ENCODE data around the gene CTNNBL1. TPM values are rescaled to one million over a fixed set of nuclear protein-coding genes. Genes with fewer than 3 reads are reported as not detected.

Gene CTNNBL1
- total RNA-seq, 1 experiment from 2014 or later = 64.4 TPM

GRCh38 chr20:37808233-37809070 is 114.6 kb downstream of the CTNNBL1 start:
- peaks cover 4% of the 10 kb centered on the region for H3K36me3 Mint-ChIP-seq
- CTCF ChIA-PET = interaction anchor here (0.6 to 1.7 kb wide), 4 partner anchors 13 to 244 kb away, joined by 3 to 4 read pairs (median 4); no protein-coding TSS in a partner anchor
- H3K27me3 Mint-ChIP-seq (ENCODE audit: low read depth) = peaks cover 3% of the 10 kb centered on the region; the same call in 1 of the 2 replicates
- H3K4me1 Mint-ChIP-seq = peaks cover 12% of the 10 kb centered on the region
- H3K4me3 Mint-ChIP-seq = no peak overlapping the region
- ATAC-seq (no peak), DNase-seq (ENCODE audit: low spot score) (no peak)
- TF ChIP-seq OVOL2 (CRISPR knock-in tag; IDR thresholded peaks at IDR 0.05; ENCODE audit: borderline replicate concordance) (no peak), PRRX2 (CRISPR knock-in tag; IDR thresholded peaks at IDR 0.05) (no peak), E2F5 (CRISPR knock-in tag; IDR thresholded peaks at IDR 0.05) (no peak), ZNF219 (CRISPR knock-in tag; IDR thresholded peaks at IDR 0.05; ENCODE audit: borderline replicate concordance) (no peak), FOXP1 (CRISPR knock-in tag; IDR thresholded peaks at IDR 0.05; ENCODE audit: borderline replicate concordance) (no peak), TEAD1 (CRISPR knock-in tag; IDR thresholded peaks at IDR 0.05) (no peak), NFYB (CRISPR knock-in tag; conservative IDR thresholded peaks at IDR 0.05; ENCODE audit: low read depth) (no peak), ZBTB43 (CRISPR knock-in tag; IDR thresholded peaks at IDR 0.05) (no peak), GTF2I (CRISPR knock-in tag; conservative IDR thresholded peaks at IDR 0.05) (no peak), CTCF (IDR thresholded peaks at IDR 0.05) (no peak), RELA (CRISPR knock-in tag; IDR thresholded peaks at IDR 0.05; ENCODE audit: borderline replicate concordance) (no peak), ZNF423 (CRISPR knock-in tag; IDR thresholded peaks at IDR 0.05) (no peak), USF2 (CRISPR knock-in tag; IDR thresholded peaks at IDR 0.05) (no peak), ZNF317 (CRISPR knock-in tag; IDR thresholded peaks at IDR 0.05; ENCODE audit: borderline replicate concordance, low read depth) (no peak), AFF4 (CRISPR knock-in tag; IDR thresholded peaks at IDR 0.05; ENCODE audit: borderline replicate concordance) (no peak), TCF7 (CRISPR knock-in tag; IDR thresholded peaks at IDR 0.05; ENCODE audit: low read depth) (no peak), CREM (CRISPR knock-in tag; IDR thresholded peaks at IDR 0.05) (no peak)
- POLR2A ChIA-PET = interaction anchor here (0.6 kb wide), 1 partner anchor 189 kb away, joined by 4 read pairs; no protein-coding TSS in a partner anchor
- H3K9me3 Mint-ChIP-seq = peaks cover 4% of the 10 kb centered on the region
- no peak overlapping the region for H3K27ac Mint-ChIP-seq
